Mammary epithelial cell (primary cell): ENCODE data around the gene CLSTN1.

Experiments used
- EZH2 ChIP-seq: IDR thresholded peaks from 2 replicates; pipeline ENCODE4 v1.6.1; 2012; ENCODE audit warnings: low read length, inconsistent platforms, borderline replicate concordance
- TF ChIP-seq, protein P1 (sequence below), 2 donors: IDR thresholded peaks in 1 of 2; conservative IDR thresholded peaks in 1 of 2; 2 replicates each; pipeline ENCODE4 v1.5.1; 2011 to 2012; ENCODE audit warnings: inconsistent platforms in 2 of 2, low read length in 2 of 2, mild to moderate bottlenecking in 2 of 2, control low read depth in 1 of 2, low read depth in 1 of 2; ENCODE audit not compliant: insufficient read depth in 1 of 2; ENCODE audit errors: extremely low read depth in 1 of 2

DNA sequence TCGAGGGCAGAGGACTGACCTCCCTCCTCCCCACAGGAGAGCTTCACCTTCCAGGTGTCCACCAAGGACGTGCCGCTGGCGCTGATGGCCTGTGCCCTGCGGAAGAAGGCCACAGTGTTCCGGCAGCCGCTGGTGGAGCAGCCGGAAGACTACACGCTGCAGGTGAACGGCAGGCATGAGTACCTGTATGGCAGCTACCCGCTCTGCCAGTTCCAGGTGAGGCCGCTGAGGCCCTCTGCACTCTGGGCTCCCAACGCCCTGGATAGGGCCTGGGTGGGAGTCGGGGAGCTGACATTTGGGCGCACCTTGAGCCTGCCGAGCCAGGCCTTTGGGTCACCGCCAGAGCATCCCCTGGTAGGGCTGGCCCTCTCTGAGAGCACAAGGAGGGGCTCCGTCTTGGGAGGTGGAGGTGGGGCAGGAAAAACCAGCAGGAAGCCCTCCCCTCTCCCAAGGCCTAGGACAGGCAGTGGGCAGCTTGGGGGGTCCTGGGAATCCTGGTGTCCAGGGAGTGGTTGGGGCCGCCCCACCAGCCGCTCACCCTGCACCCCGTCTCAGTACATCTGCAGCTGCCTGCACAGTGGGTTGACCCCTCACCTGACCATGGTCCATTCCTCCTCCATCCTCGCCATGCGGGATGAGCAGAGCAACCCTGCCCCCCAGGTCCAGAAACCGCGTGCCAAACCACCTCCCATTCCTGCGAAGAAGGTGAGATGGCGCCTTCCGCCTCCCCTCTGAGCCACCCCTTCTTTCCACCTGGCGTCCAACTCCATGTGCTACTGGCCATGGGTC lies 107.2 kb downstream of the CLSTN1 start:
- TF ChIP-seq, protein P1, sequence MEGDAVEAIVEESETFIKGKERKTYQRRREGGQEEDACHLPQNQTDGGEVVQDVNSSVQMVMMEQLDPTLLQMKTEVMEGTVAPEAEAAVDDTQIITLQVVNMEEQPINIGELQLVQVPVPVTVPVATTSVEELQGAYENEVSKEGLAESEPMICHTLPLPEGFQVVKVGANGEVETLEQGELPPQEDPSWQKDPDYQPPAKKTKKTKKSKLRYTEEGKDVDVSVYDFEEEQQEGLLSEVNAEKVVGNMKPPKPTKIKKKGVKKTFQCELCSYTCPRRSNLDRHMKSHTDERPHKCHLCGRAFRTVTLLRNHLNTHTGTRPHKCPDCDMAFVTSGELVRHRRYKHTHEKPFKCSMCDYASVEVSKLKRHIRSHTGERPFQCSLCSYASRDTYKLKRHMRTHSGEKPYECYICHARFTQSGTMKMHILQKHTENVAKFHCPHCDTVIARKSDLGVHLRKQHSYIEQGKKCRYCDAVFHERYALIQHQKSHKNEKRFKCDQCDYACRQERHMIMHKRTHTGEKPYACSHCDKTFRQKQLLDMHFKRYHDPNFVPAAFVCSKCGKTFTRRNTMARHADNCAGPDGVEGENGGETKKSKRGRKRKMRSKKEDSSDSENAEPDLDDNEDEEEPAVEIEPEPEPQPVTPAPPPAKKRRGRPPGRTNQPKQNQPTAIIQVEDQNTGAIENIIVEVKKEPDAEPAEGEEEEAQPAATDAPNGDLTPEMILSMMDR (conservative IDR thresholded peaks at IDR 0.05 in 1 of 2, IDR thresholded peaks at IDR 0.05 in 1 of 2; ENCODE audit: extremely low read depth in 1 of 2, insufficient read depth in 1 of 2, low read depth in 1 of 2, low read length in 2 of 2) = no peak
- no peak for TF ChIP-seq EZH2
